Fibroblast of the aortic adventitia (primary cell): ENCODE measurements around the gene DPF3. TPM values are rescaled to one million over a fixed set of nuclear protein-coding genes. Genes with fewer than 3 reads are reported as not detected.

ENCODE experiments used
- DNase-seq: peaks from one replicate; pipeline ENCODE4 v3.0.0-alpha.2; 2010; ENCODE audit warnings: low read depth
- H3K4me3 ChIP-seq: 2 replicates; pipeline ENCODE4 v1.5.1; 2011; ENCODE audit warnings: low read depth, mild to moderate bottlenecking, control low read depth, low read length, moderate library complexity
- CTCF ChIP-seq: IDR thresholded peaks from 2 replicates; pipeline ENCODE4 v1.5.1; 2011; ENCODE audit warnings: mild to moderate bottlenecking, low read length, control low read depth, inconsistent platforms; ENCODE audit not compliant: insufficient read depth
- total RNA-seq: library from RNA; depleted of rRNA; stranded (reverse); fragments of >200 nt; gene quantifications from 2 replicates; pipeline ENCODE4 v1.2.3, GENCODE V29; 2012; ENCODE audit warnings: low replicate concordance

Gene DPF3
- total RNA-seq, 1 donor, result 16.3 TPM

- no peak for DNase-seq
- H3K4me3 ChIP-seq, result no peak overlapping the region
- TF ChIP-seq CTCF, result no peak
Measured at GRCh38 chr14:72882047-72882446, 11.9 kb downstream of the DPF3 start.

DNA sequence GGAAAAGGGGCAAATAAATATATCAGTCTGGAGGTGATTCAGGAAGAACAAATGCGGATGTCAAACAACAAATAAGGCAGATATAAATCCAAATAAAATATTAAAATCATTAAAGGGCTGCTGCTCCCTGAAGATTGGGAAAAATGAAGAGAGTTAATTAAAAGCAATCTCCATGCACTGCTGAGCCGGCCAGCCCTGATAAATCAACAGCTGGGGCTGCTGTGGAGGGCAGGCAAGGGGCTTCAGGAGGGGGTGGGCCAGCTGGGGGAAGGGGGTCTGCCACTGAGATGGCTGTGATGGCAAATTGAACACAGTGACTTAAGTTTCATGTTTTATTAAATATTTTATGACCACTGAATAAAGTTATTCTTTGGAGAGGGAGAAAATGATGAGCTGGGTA lies 12.4 kb downstream of the DPF3 start:
- no peak for DNase-seq
- H3K4me3 ChIP-seq, result no peak overlapping the region
- no peak for TF ChIP-seq CTCF

- no peak for TF ChIP-seq CTCF
Measured at GRCh38 chr14:72880820-72881219, 13.1 kb downstream of the DPF3 start.

GRCh38 chr14:72880164-72880563 lies 13.7 kb downstream of the DPF3 start:
- no peak for DNase-seq
- TF ChIP-seq CTCF, result no peak
- H3K4me3 ChIP-seq, result no peak overlapping the region

More at GRCh38 chr14:72880820-72881219, 13.1 kb downstream of the DPF3 start:
- DNase-seq, result no peak
- no peak overlapping the region for H3K4me3 ChIP-seq

- no peak for DNase-seq
- no peak overlapping the region for H3K4me3 ChIP-seq
- TF ChIP-seq CTCF, result no peak
Measured at GRCh38 chr14:72879431-72879830, 14.5 kb downstream of the DPF3 start.

DNA sequence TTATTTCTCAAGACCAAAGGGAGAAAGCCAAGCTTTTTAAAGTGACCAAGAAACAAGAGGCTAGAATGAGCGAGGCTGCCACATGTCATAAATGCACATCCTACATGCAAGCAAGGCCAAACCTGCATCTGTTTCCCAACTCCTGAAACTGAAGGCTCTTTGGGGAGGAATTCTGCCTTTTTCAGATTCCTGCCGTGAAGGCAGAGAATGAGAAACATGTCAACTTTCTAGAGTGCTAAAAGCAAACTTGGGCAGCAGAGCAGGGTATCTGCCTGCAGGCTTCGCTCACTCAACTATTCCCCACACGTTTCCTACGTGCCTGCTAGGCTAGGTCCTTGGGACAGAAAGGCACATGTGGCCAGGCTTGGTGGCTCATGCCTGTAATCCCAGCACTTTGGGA lies 15.2 kb downstream of the DPF3 start:
- DNase-seq, result no peak
- no peak overlapping the region for H3K4me3 ChIP-seq
- TF ChIP-seq CTCF, result no peak

DNA sequence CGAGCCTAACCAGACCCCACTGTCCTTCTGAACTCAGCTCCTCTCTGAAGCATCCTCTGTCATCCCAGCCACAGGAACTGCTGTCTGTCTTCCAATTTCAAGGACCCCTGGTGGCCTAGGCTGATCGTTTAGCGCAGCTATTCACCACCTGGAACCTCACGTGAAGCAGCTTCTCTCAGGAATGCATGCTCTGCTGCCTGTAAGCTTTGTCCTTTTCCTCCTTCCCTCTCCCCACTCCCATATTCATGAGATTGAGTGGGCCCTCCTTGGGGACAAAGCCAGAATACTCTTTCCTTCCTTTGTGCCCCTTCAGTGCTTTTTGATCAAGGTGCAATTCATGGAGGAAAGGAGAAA lies 17.2 kb downstream of the DPF3 start:
- DNase-seq, result no peak
- no peak overlapping the region for H3K4me3 ChIP-seq
- TF ChIP-seq CTCF, result no peak
